Muscle layer of colon (tissue), 2 donors: ENCODE data around the gene TTC23L.
"Not testable (repeated sequence)": the region's sequence is repeated elsewhere in the genome, so short reads cannot be mapped to it uniquely, and the experiment has no call there.

Experiments
- H3K27ac ChIP-seq: one replicate; pipeline ENCODE4 v1.7.0; 2013; ENCODE audit warnings: low read depth, mild to moderate bottlenecking, low read length, moderate library complexity
- H3K27me3 ChIP-seq, 2 donors: one replicate each; pipeline ENCODE4 v1.7.0; 2013; ENCODE audit warnings: low read length in 2 of 2, mild to moderate bottlenecking in 2 of 2; ENCODE audit not compliant: insufficient read depth in 2 of 2, control insufficient read depth in 1 of 2
- H3K36me3 ChIP-seq: one replicate; pipeline ENCODE4 v1.7.0; 2013; ENCODE audit warnings: mild to moderate bottlenecking, low read length; ENCODE audit not compliant: insufficient read depth
- H3K4me1 ChIP-seq: one replicate; pipeline ENCODE4 v1.7.0; 2013; ENCODE audit warnings: mild to moderate bottlenecking, low read length; ENCODE audit not compliant: insufficient read depth
- H3K4me3 ChIP-seq, 2 donors: one replicate each; pipeline ENCODE4 v1.7.0; 2013; ENCODE audit warnings: low read length in 2 of 2, low read depth in 1 of 2, mild to moderate bottlenecking in 1 of 2, moderate library complexity in 1 of 2
- H3K9ac ChIP-seq: one replicate; pipeline ENCODE4 v1.7.0; 2013; ENCODE audit warnings: low read length
- H3K9me3 ChIP-seq: one replicate; pipeline ENCODE4 v1.7.0; 2013; ENCODE audit warnings: mild to moderate bottlenecking, low read length
- donor health status: abdominal sarcoma.
- donor health status: Adenocarcinoma of cecum.

TTC23L gene

DNA sequence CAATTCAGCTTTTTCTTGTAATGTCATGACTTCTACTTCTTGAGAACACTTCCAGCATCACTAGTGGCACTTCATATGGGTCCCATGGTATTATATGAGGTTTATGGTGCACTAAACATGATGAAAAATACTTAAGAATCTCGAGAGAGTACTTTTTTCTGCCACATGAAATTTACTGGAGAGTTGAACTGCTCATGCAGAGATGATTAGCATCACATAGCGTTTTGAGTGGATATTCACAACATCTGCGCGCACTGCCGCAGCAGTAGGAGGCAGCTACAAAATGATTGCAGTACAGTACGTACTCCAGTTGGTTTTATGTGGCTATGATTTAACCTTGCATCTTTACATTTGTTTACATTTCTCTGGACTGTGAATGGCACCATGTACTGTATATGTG is 61.7 kb downstream of the TTC23L start:
- H3K27ac ChIP-seq, result no peak overlapping the region
- H3K9ac ChIP-seq, result no peak overlapping the region
- H3K36me3 ChIP-seq, result no peaks in the 10 kb centered on the region
- no peaks in the 10 kb centered on the region for H3K9me3 ChIP-seq
- H3K27me3 ChIP-seq, result no peaks in the 10 kb centered on the region
- no peak overlapping the region for H3K4me3 ChIP-seq
- no peaks in the 10 kb centered on the region for H3K4me1 ChIP-seq

GRCh38 chr5:34903260-34903659 is 64.3 kb downstream of the TTC23L start:
- Histone ChIP-seq H3K9me3 (no peaks in the 10 kb centered on the region), H3K4me3 (no peak overlapping the region), H3K36me3 (peaks cover 7% of the 10 kb centered on the region), H3K27ac (no peak overlapping the region), H3K4me1 (no peaks in the 10 kb centered on the region), H3K9ac (no peak overlapping the region), H3K27me3 (no peaks in the 10 kb centered on the region)

DNA sequence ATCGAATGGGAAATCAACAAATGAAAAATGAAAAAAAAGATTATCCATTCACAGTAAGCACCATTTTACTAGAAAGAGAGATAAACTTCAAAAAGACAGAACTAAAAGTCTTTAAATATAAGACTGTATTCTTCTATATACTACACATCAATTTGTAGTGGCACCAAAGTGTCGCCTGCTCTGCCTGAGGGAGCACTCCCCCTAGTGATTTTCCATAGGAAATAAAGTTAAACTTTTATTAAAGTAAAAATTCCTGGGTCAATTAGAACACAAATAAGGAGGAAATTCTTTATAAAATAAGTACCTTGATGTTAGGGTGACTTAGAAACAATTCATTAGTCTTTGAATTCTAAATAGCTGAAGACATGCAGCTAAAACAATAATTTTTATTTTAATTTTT is 66.6 kb downstream of the TTC23L start:
- no peaks in the 10 kb centered on the region for H3K9me3 ChIP-seq
- H3K4me3 ChIP-seq, result no peak overlapping the region
- H3K36me3 ChIP-seq, result peaks cover 15% of the 10 kb centered on the region
- H3K4me1 ChIP-seq, result no peaks in the 10 kb centered on the region
- H3K9ac ChIP-seq, result no peak overlapping the region
- H3K27ac ChIP-seq, result no peak overlapping the region
- H3K27me3 ChIP-seq, result no peaks in the 10 kb centered on the region

DNA sequence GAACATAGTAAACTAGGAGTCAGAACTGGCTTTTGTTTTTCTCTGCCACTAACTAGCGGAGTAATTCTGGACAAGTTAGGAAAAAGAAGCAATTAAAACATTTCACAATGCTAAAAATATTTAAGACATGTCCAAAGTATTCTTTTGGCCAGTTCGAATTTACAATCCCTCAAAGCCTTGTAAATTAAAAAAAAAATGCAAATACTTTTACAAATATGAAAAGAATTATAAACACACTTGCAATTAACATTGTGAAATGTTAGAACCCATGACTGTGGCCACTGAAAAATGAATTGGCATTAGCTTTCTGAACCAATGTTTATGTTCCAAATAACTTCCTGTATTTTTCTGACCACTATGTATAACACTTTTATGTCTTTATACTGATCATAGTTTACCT is 74.1 kb downstream of the TTC23L start:
- no peaks in the 10 kb centered on the region for H3K9me3 ChIP-seq
- H3K4me3 ChIP-seq, result no peak overlapping the region
- peaks cover 26% of the 10 kb centered on the region for H3K4me1 ChIP-seq
- no peak overlapping the region for H3K9ac ChIP-seq
- H3K27ac ChIP-seq, result no peak overlapping the region
- H3K27me3 ChIP-seq, result no peaks in the 10 kb centered on the region
- H3K36me3 ChIP-seq, result peaks cover 27% of the 10 kb centered on the region

- Histone ChIP-seq H3K36me3 (peaks cover 17% of the 10 kb centered on the region), H3K27me3 (no peaks in the 10 kb centered on the region), H3K9me3 (no peaks in the 10 kb centered on the region), H3K27ac (peak overlapping the region; percentile 80), H3K9ac (peak overlapping the region; percentile 86), H3K4me1 (peaks cover 26% of the 10 kb centered on the region), H3K4me3 (peak overlapping the region; percentile 72 to 76)
Measured at GRCh38 chr5:34914671-34915138, 75.7 kb downstream of the TTC23L start.

DNA sequence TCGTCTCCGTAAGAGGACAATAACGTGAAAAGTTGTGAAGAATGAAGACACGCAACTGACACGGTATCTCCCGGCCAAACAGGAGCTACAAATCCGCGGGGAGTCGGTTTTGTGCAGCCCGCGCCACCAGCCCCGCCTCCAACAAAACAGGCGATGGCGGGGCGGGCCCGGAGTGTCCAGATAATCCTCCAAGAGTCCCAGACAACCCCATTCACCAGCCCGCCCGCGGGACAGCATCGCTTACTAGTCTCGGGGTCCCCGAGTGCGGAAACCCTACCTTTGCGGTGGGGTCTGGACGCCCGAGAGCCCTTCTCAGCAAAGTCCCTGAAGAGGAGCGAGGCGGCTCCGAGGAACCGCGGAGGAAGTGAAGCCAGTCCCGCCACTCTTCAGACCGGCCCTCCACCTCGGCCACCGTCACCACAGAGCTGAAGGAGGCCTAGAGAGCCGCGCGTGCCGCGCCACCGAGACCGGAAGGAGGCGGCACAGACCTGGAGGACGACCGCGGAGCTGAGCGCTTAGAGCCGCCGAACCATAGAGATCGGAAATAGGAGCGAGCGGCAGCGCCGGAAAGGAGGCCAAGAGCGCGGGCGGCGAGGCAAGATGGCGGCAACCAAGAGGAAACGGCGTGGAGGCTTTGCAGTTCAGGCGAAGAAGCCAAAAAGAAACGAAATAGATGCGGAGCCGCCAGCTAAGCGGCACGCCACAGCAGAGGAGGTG is 76.3 kb downstream of the TTC23L start, which contains the start of the genes BRIX1 and RAD1:
Gene BRIX1, plus strand, starts transcription at position 573 of the 717 bp plus-strand sequence. Its CDS starts 28 bp downstream, at position 601.
Gene RAD1, minus strand, starts transcription at position 366 of the 717 bp plus-strand sequence. CDS start 612 bp downstream, outside the sequence.
- peaks cover 26% of the 10 kb centered on the region for H3K4me1 ChIP-seq
- no peaks in the 10 kb centered on the region for H3K27me3 ChIP-seq
- H3K27ac ChIP-seq, result peak within 1 kb of the TSS; percentile 80
- H3K9me3 ChIP-seq, result no peaks in the 10 kb centered on the region
- H3K36me3 ChIP-seq, result peaks cover 18% of the 10 kb centered on the region
- H3K9ac ChIP-seq, result peak within 1 kb of the TSS; percentile 86
- peak within 1 kb of the TSS; percentile 72 to 76 for H3K4me3 ChIP-seq

GRCh38 chr5:34915856-34916192 is 76.9 kb downstream of the TTC23L start:
- peaks cover 21% of the 10 kb centered on the region for H3K36me3 ChIP-seq

GRCh38 chr5:34916518-34916917 is 77.6 kb downstream of the TTC23L start:
- no peak overlapping the region for H3K27ac ChIP-seq
- peaks cover 21% of the 10 kb centered on the region for H3K36me3 ChIP-seq

More at GRCh38 chr5:34915856-34916192, 76.9 kb downstream of the TTC23L start:
- Histone ChIP-seq H3K4me1 (peaks cover 26% of the 10 kb centered on the region), H3K9ac (peak overlapping the region; percentile 58), H3K9me3 (no peaks in the 10 kb centered on the region), H3K27ac (peak overlapping the region; percentile 80), H3K4me3 (peak overlapping the region; percentile 72 to 76), H3K27me3 (no peaks in the 10 kb centered on the region)

GRCh38 chr5:34918025-34918424 is 79.1 kb downstream of the TTC23L start:
- peaks cover 26% of the 10 kb centered on the region for H3K4me1 ChIP-seq
- peaks cover 24% of the 10 kb centered on the region for H3K36me3 ChIP-seq
- no peak overlapping the region for H3K27ac ChIP-seq
- no peaks in the 10 kb centered on the region for H3K9me3 ChIP-seq
- no peak overlapping the region for H3K9ac ChIP-seq
- H3K27me3 ChIP-seq, result no peaks in the 10 kb centered on the region
- no peak overlapping the region for H3K4me3 ChIP-seq

More at GRCh38 chr5:34916518-34916917, 77.6 kb downstream of the TTC23L start:
- no peaks in the 10 kb centered on the region for H3K9me3 ChIP-seq
- no peaks in the 10 kb centered on the region for H3K27me3 ChIP-seq
- H3K4me1 ChIP-seq, result peaks cover 26% of the 10 kb centered on the region
- peak overlapping the region; percentile 58 for H3K9ac ChIP-seq
- H3K4me3 ChIP-seq, result peak overlapping the region; percentile 72 to 76

GRCh38 chr5:34919077-34919476 is 80.1 kb downstream of the TTC23L start:
- no peak overlapping the region for H3K9ac ChIP-seq
- H3K4me3 ChIP-seq, result no peak overlapping the region
- H3K27me3 ChIP-seq, result no peaks in the 10 kb centered on the region
- H3K9me3 ChIP-seq, result no peaks in the 10 kb centered on the region
- H3K4me1 ChIP-seq, result peaks cover 19% of the 10 kb centered on the region
- peaks cover 35% of the 10 kb centered on the region for H3K36me3 ChIP-seq
- H3K27ac ChIP-seq, result no peak overlapping the region

DNA sequence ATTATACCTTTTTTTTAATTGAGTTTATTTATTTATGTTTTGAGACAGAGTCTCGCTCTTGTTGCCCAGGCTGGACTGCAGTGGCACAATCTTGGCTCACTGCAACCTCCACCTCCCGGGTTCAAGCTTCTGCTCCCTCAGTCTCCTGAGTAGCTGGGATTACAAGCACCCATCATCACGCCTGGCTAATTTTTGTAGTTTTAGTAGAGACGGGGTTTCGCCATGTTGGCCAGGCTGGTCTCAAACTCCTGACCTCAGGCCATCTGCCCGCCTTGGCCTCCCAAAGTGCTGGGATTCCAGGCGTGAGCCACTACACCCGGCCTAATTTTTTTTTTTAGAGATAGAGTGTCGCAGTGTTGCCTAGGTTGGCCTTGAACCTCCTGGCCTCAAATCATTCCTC is 84.3 kb downstream of the TTC23L start:
- not testable (repeated sequence) for H3K4me3 ChIP-seq, H3K9ac ChIP-seq, H3K4me1 ChIP-seq, H3K27ac ChIP-seq, H3K27me3 ChIP-seq, H3K9me3 ChIP-seq
- H3K36me3 ChIP-seq, result peaks cover 47% of the 10 kb centered on the region
